Ectodermal cell (in vitro differentiated cells): ENCODE measurements around the gene GNAL.

Experiments
- H3K27ac ChIP-seq: 2 replicates; pipeline ENCODE4 v1.7.0; 2013; ENCODE audit warnings: mild to moderate bottlenecking, low read depth, low read length; ENCODE audit not compliant: insufficient read depth, poor library complexity, severe bottlenecking
- H3K27me3 ChIP-seq: 2 replicates; pipeline ENCODE4 v1.7.0; 2013; ENCODE audit warnings: mild to moderate bottlenecking, low read length; ENCODE audit not compliant: insufficient read depth, control insufficient read depth, poor library complexity, severe bottlenecking
- H3K36me3 ChIP-seq: one replicate; pipeline ENCODE4 v1.7.0; 2013; ENCODE audit warnings: low read length; ENCODE audit not compliant: control insufficient read depth, insufficient read depth
- H3K4me1 ChIP-seq: one replicate; pipeline ENCODE4 v1.7.0; 2013; ENCODE audit warnings: low read length; ENCODE audit not compliant: control insufficient read depth, insufficient read depth
- H3K4me3 ChIP-seq: 2 replicates; pipeline ENCODE4 v1.7.0; 2013; ENCODE audit warnings: low read depth, low read length, control low read depth; ENCODE audit not compliant: insufficient read depth
- H3K9me3 ChIP-seq: 2 replicates; pipeline ENCODE4 v1.7.0; 2013; ENCODE audit warnings: mild to moderate bottlenecking, low read length, moderate library complexity; ENCODE audit not compliant: control insufficient read depth
- WGBS, 2 experiments: methylation state at CpG; one replicate each; pipeline ENCODE4 v1.1.7; 2013; ENCODE audit warnings: missing lambda C conversion rate in 2 of 2; 5-methylcytosine and 5-hydroxymethylcytosine counted together

The GNAL gene

DNA sequence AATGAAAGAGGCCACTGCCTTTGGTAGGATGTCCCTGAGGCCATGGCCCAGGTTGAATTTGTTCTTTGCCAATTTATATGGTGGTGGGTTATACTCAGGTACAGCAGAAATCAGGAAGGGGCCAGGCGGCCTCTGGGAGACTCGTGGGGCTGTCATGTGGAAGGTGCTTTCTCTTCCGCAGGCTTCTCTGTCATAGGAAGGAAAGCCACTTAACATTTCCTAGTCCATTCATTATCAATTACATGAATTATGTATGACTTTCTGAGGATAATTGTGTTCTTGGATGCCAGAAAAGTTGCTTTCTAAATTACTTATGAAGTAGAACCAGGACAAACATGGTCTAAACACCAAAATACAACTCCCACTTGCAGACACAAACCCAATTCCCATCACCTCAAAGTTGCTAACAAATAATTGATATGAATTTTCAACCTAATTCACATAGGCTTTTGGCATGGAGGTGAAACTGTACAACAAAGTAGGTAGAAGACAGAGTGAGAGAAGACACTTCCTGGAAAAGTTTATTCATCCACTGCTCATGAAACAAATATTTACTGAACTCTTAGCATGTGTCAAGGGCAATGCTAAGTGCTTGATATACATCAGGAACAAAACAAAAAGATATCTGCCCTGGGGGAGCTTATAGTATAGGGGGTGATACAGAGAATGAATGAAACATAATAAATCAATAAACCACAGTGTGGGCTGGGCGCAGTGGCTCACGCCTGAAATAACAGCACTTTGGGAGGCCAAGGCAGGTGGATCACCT is 111.7 kb downstream of the GNAL start:
- Histone ChIP-seq H3K4me3 (no peak overlapping the region), H3K36me3 (no peaks in the 10 kb centered on the region), H3K4me1 (no peaks in the 10 kb centered on the region), H3K27me3 (no peaks in the 10 kb centered on the region), H3K27ac (no peak overlapping the region), H3K9me3 (no peaks in the 10 kb centered on the region)
- WGBS, 2 experiments: 94% methylated on average over 4 to 5 of the region's 5 CpGs

GRCh38 chr18:11801573-11801972 is 112.5 kb downstream of the GNAL start:
- no peak overlapping the region for H3K27ac ChIP-seq
- H3K27me3 ChIP-seq: no peaks in the 10 kb centered on the region
- no peaks in the 10 kb centered on the region for H3K4me1 ChIP-seq
- H3K9me3 ChIP-seq: no peaks in the 10 kb centered on the region
- H3K36me3 ChIP-seq: no peaks in the 10 kb centered on the region
- H3K4me3 ChIP-seq: no peak overlapping the region
- 92 to 96% methylated on average over 4 of the region's 4 CpGs for WGBS, 2 experiments

DNA sequence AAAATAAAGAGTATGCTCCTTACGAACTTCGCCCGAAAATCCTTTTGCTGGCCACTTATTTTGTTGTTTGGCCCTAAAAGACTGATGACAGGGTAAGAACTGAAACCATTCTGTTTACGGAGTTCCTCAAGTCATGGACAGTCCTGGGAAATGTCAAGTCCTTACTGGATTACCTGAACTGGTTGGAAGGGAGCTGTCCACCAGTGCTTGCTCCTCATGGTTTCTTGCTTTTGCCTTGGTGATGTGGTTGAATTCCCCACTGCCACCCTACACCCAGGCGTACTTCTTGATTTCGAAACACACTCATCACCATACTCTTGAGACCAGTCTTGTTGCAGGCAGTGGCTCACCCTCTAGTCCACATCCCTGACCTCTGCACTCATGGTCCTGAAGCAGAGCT is 113.1 kb downstream of the GNAL start:
- Histone ChIP-seq H3K36me3 (no peaks in the 10 kb centered on the region), H3K4me1 (no peaks in the 10 kb centered on the region), H3K27ac (no peak overlapping the region), H3K4me3 (no peak overlapping the region), H3K9me3 (no peaks in the 10 kb centered on the region), H3K27me3 (no peaks in the 10 kb centered on the region)
- 85 to 90% methylated on average over 6 of the region's 6 CpGs for WGBS, 2 experiments

DNA sequence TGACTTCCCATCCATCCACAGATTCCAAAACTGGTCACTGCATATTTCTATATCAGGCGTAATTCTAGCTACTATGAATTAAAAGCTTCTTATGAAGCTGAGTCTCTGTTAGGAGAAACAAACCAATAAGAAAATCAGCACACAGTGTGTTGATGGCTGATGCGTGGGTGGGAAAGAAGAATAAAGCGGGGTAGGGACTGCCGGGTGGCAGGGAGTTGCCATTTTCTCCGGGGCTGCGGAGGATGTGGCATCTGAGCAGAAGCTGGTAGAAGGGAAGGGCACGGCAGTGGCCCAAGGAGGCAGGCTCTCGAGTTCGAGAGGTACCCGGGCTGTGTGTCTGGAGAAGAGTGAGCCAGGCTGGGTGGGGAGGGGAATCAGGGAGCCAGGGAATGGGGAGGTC is 113.5 kb downstream of the GNAL start:
- no peaks in the 10 kb centered on the region for H3K36me3 ChIP-seq
- no peaks in the 10 kb centered on the region for H3K4me1 ChIP-seq
- no peaks in the 10 kb centered on the region for H3K9me3 ChIP-seq
- 91 to 92% methylated on average over 9 to 10 of the region's 10 CpGs for WGBS, 2 experiments
- H3K27ac ChIP-seq: no peak overlapping the region
- H3K4me3 ChIP-seq: no peak overlapping the region
- no peaks in the 10 kb centered on the region for H3K27me3 ChIP-seq

DNA sequence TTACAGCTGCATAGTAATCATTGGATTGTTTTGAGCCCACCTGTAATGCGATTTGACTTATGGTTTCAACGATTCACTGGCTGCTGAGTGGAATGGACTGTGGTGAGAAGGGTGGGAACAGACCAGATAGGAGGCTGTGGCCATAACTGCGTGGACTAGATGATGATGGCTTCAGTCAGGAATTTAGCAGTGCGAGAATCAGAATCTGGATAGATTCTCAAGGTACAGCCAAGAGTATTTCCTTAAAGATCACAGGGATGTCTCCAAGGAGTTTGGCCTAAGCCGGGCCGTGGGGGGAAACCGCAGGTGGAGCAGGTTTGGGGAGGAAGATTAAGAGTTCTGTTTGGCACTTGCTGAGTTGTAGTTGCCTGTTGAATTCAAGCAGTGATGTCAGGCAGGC is 118.2 kb downstream of the GNAL start:
- Histone ChIP-seq H3K36me3 (no peaks in the 10 kb centered on the region), H3K9me3 (no peaks in the 10 kb centered on the region), H3K27ac (no peak overlapping the region), H3K4me1 (no peaks in the 10 kb centered on the region), H3K27me3 (no peaks in the 10 kb centered on the region), H3K4me3 (no peak overlapping the region)
- 94 to 97% methylated on average over 7 of the region's 7 CpGs for WGBS, 2 experiments

DNA sequence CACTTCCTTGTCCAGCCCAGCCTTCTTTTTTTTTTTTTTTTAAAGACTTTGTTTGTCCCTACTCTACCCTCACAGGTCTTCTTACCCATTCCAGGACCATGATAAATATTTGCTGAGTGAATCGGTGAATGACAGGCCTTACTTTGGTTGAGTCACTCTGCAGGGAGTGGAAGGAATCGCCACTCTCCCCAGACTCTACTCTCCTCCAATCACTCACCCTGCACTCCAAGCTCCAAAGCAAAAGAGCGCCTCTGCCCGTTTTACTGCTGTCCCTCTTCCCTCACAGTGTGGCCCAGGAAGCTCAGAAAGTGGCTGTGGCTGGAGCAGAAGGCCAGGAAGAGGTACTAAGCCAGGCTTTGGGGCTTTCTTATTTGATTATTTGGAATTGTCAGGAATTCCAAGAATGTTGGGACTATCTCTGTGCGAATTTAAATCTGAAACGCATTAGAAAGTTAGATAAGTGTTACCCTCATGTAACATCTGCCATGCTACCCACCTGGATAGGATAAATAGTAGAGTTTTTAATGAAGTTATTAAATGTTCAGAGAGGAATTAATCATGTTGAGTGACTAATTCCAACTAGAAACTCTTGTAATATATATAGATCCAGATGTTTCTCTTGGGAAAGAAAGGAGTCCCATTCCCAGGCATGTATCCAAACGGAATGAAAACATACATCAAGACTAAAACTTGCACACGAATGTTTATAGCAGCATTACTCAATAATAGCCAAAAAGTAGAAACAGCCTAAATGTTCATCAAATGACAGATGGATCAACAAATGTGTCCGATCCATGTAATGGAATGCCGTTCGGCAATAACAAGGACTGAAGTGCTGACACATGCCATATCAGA is 119.2 kb downstream of the GNAL start:
- no peaks in the 10 kb centered on the region for H3K27me3 ChIP-seq
- H3K4me1 ChIP-seq: no peaks in the 10 kb centered on the region
- H3K9me3 ChIP-seq: no peaks in the 10 kb centered on the region
- 66 to 69% methylated on average over 11 of the region's 11 CpGs for WGBS, 2 experiments
- no peaks in the 10 kb centered on the region for H3K36me3 ChIP-seq
- H3K27ac ChIP-seq: no peak overlapping the region
- H3K4me3 ChIP-seq: no peak overlapping the region

DNA sequence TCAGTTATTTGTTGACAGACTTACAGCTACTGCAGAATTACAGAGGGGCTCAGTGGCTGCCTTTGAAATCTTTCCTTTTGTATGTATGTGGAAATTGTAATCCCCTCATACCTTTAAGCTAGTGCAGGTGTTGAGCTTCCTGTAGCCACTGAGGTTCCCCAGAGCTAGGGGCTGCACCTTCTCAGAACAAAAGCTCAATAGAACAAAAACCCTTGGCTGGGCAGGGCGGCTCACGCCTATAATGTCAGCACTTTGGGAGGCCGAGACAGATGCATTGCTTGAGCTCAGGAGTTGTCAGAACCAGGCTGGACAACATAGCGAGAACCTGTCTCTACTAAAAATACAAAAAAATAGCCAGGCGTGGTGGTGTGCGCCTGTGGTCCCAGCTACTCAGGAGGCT is 120.8 kb downstream of the GNAL start:
- H3K36me3 ChIP-seq: no peaks in the 10 kb centered on the region
- H3K27me3 ChIP-seq: no peaks in the 10 kb centered on the region
- H3K9me3 ChIP-seq: no peaks in the 10 kb centered on the region
- WGBS, 2 experiments: 77 to 84% methylated on average over 6 of the region's 6 CpGs
- H3K4me3 ChIP-seq: no peak overlapping the region
- no peaks in the 10 kb centered on the region for H3K4me1 ChIP-seq
- H3K27ac ChIP-seq: no peak overlapping the region

- H3K36me3 ChIP-seq: no peaks in the 10 kb centered on the region
- H3K9me3 ChIP-seq: no peaks in the 10 kb centered on the region
Observed at GRCh38 chr18:11810379-11810778, 121.3 kb downstream of the GNAL start.

DNA sequence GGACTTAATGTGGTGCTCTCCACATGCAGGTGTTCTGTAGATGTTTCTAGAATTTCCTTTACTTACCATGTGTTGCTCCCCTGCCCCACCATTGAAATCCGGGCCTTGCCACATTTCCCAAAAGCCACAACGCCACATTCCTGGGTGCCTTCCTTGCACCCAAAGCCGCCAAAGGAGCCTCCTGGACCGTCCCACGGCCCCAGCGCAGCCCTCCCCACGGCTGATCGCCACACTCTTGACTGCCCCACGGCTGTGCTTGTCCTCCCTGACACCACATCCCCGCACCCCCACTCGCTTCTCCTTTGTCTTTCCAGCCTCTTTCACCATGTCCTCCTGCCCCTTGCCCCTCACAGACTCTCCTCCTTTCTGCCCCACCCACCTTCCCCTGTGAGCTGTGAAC is 121.9 kb downstream of the GNAL start:
- WGBS, 2 experiments: 91 to 93% methylated on average over 11 of the region's 11 CpGs
- no peaks in the 10 kb centered on the region for H3K4me1 ChIP-seq

More at GRCh38 chr18:11810379-11810778, 121.3 kb downstream of the GNAL start:
- Histone ChIP-seq H3K27ac (no peak overlapping the region), H3K4me1 (no peaks in the 10 kb centered on the region), H3K4me3 (no peak overlapping the region), H3K27me3 (no peaks in the 10 kb centered on the region)
- 88 to 90% methylated on average over 3 of the region's 3 CpGs for WGBS, 2 experiments

DNA sequence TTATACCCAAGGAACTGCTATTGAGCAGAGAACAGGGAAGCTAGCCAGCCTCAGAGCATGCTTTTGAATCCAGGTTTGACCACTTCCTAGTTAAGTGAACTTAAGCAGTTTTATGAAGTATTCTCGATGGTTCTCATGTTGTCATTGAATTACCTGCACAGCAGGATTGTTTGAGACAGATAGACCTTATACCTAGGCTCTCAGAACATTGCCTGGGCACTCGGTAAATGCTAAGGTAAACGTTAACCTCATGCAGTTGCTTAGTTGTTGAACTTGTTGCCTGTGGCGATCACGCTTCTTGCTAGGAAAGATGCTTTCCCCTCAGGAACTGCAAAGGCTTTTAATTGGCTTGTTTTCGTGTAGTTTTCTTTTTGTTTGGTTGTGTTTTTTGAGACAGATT is 128.2 kb downstream of the GNAL start:
- no peaks in the 10 kb centered on the region for H3K9me3 ChIP-seq
- H3K4me1 ChIP-seq: no peaks in the 10 kb centered on the region
- H3K27ac ChIP-seq: no peak overlapping the region
- no peaks in the 10 kb centered on the region for H3K27me3 ChIP-seq
- 86 to 88% methylated on average over 6 of the region's 6 CpGs for WGBS, 2 experiments
- no peaks in the 10 kb centered on the region for H3K36me3 ChIP-seq
- no peak overlapping the region for H3K4me3 ChIP-seq

More for the DNA sequence above, 121.9 kb downstream of the GNAL start:
- H3K36me3 ChIP-seq: no peaks in the 10 kb centered on the region
- no peaks in the 10 kb centered on the region for H3K9me3 ChIP-seq
- no peak overlapping the region for H3K4me3 ChIP-seq
- H3K27ac ChIP-seq: no peak overlapping the region
- no peaks in the 10 kb centered on the region for H3K27me3 ChIP-seq
